ENCODE measurements around the gene SERPINB1.

The SERPINB1 gene

GRCh38 chr6:2844008-2844407 is 2.3 kb upstream of the SERPINB1 start:
- DNase-seq = no peak

- DNase-seq = no peak
These were observed 1.6 kb upstream of the SERPINB1 start for GRCh38 chr6:2843138-2843740.

- no peak for DNase-seq
These were observed 483 bp upstream of the SERPINB1 start for GRCh38 chr6:2842139-2842552.

- no peak for DNase-seq
These were observed 958 bp downstream of the SERPINB1 start for GRCh38 chr6:2840749-2841061.

- no peak for DNase-seq
These were observed 1.5 kb downstream of the SERPINB1 start for GRCh38 chr6:2839982-2840748.

- DNase-seq = no peak
These were observed 2.3 kb downstream of the SERPINB1 start for GRCh38 chr6:2839195-2839981.

- no peak for DNase-seq
These were observed 3.4 kb downstream of the SERPINB1 start for GRCh38 chr6:2838251-2838650.

GRCh38 chr6:2834262-2834661 is 7.4 kb downstream of the SERPINB1 start:
- no peak for DNase-seq

GRCh38 chr6:2831392-2831791 is 10.3 kb downstream of the SERPINB1 start:
- DNase-seq = no peak

GRCh38 chr6:2830183-2830582 is 11.5 kb downstream of the SERPINB1 start:
- DNase-seq = no peak

- DNase-seq = no peak
These were observed 12.4 kb downstream of the SERPINB1 start for GRCh38 chr6:2829253-2829652.

- no peak for DNase-seq
These were observed 13.0 kb downstream of the SERPINB1 start for GRCh38 chr6:2828629-2829028.

GRCh38 chr6:2827142-2827541 is 14.5 kb downstream of the SERPINB1 start:
- DNase-seq = no peak

- no peak for DNase-seq
These were observed 15.5 kb downstream of the SERPINB1 start for GRCh38 chr6:2826131-2826530.

GRCh38 chr6:2823104-2823850 is 18.4 kb downstream of the SERPINB1 start:
- no peak for DNase-seq

- DNase-seq = no peak
These were observed 20.1 kb downstream of the SERPINB1 start for GRCh38 chr6:2821554-2821953.

GRCh38 chr6:2820415-2820814 is 21.2 kb downstream of the SERPINB1 start:
- DNase-seq = no peak

- no peak for DNase-seq
These were observed 21.7 kb downstream of the SERPINB1 start for GRCh38 chr6:2819978-2820377.

- no peak for DNase-seq
These were observed 22.5 kb downstream of the SERPINB1 start for GRCh38 chr6:2819115-2819514.

- no peak for DNase-seq
These were observed 23.1 kb downstream of the SERPINB1 start for GRCh38 chr6:2818593-2818992.

- DNase-seq = no peak
These were observed 23.7 kb downstream of the SERPINB1 start for GRCh38 chr6:2817903-2818443.

GRCh38 chr6:2816158-2816557 is 25.5 kb downstream of the SERPINB1 start:
- DNase-seq = no peak

- no peak for DNase-seq
These were observed 29.0 kb downstream of the SERPINB1 start for GRCh38 chr6:2812695-2813094.
